Panc1 (cell line): ENCODE results near the gene CLDN34. TPM values are rescaled to one million over a fixed set of nuclear protein-coding genes. Genes with fewer than 3 reads are reported as not detected.

Experiments
- ATAC-seq: fragments of 200-7000 bp; cut with Tn5 transposase; 2 replicates; pipeline ENCODE4 v1.9.1; 2020; ENCODE audit warnings: mild to moderate bottlenecking, moderate library complexity
- BruUV-seq: library from RNA; stranded (reverse); fragments of 400-500 nt; replicated peaks from 2 replicates; lab custom pipeline; 2021; lab: Mats Ljungman, UMichigan
- CTCF ChIA-PET: fragments of 300-600 bp; sonication (Branson Sonifier 250); formaldehyde crosslinking; loops from one replicate; lab custom pipeline; 2022; ENCODE audit warnings: antibody characterized with exemption; lab: Charles Lee
- POLR2A ChIA-PET: fragments of 300-600 bp; sonication (Branson Sonifier 250); formaldehyde crosslinking; loops from one replicate; lab custom pipeline; 2022; ENCODE audit warnings: antibody characterized with exemption; lab: Charles Lee
- DNase-seq: peaks from one replicate; pipeline ENCODE4 v3.0.0-alpha.2; 2010; ENCODE audit warnings: low read depth, low spot score
- H3K27ac ChIP-seq: 2 replicates; pipeline ENCODE4 v1.5.1; 2011; ENCODE audit warnings: mild to moderate bottlenecking, low read length, inconsistent platforms
- H3K27me3 ChIP-seq: fragments of 200-500 bp; sonication (Bioruptor generic); 2 replicates; pipeline ENCODE4 v1.6.0; 2014; ENCODE audit warnings: low read length, inconsistent platforms; ENCODE audit not compliant: control insufficient read depth, insufficient read depth
- H3K36me3 ChIP-seq: fragments of 200-500 bp; sonication (Bioruptor generic); 2 replicates; pipeline ENCODE4 v1.5.1; 2014; ENCODE audit warnings: inconsistent platforms, mild to moderate bottlenecking, low read length, moderate library complexity; ENCODE audit not compliant: control insufficient read depth, insufficient read depth
- H3K4me1 ChIP-seq: 2 replicates; pipeline ENCODE4 v1.5.1; 2011; ENCODE audit warnings: inconsistent platforms, mild to moderate bottlenecking, low read length, moderate library complexity; ENCODE audit not compliant: control insufficient read depth, insufficient read depth
- H3K4me3 ChIP-seq, 2 experiments: 2 replicates each; pipeline ENCODE4 v1.5.1; 2011 to 2012; ENCODE audit warnings: low read depth in 2 of 2, low read length in 2 of 2, mild to moderate bottlenecking in 2 of 2, inconsistent platforms in 1 of 2, moderate library complexity in 1 of 2
- H3K9me3 ChIP-seq: fragments of 200-500 bp; sonication (Bioruptor generic); 2 replicates; pipeline ENCODE4 v1.5.1; 2014; ENCODE audit warnings: low read depth, mild to moderate bottlenecking, inconsistent platforms, low read length, moderate library complexity; ENCODE audit not compliant: control insufficient read depth, insufficient read depth
- CTCF ChIP-seq: fragments of 450-650 bp; IDR thresholded peaks from 2 replicates; pipeline ENCODE4 v1.5.1; 2017; ENCODE audit warnings: mild to moderate bottlenecking
- POLR2AphosphoS5 ChIP-seq: IDR thresholded peaks from 2 replicates; pipeline ENCODE4 v1.6.1; 2012; ENCODE audit warnings: mild to moderate bottlenecking, low read depth, low read length, moderate library complexity
- SIN3A ChIP-seq: IDR thresholded peaks from 2 replicates; pipeline ENCODE4 v1.6.1; 2012; ENCODE audit warnings: low read depth, mild to moderate bottlenecking, low read length, moderate library complexity, borderline replicate concordance; ENCODE audit not compliant: insufficient read depth
- TCF7L2 ChIP-seq: IDR thresholded peaks from 2 replicates; pipeline ENCODE4 v1.6.1; 2011; ENCODE audit warnings: mild to moderate bottlenecking, low read depth, low read length, inconsistent platforms
- in situ Hi-C: cut with HindIII; loops from 2 replicates; pipeline ENCODE4 v1.10.0; 2016; ENCODE audit warnings: low sequenced_read_pairs, low pct_unique_long_range_greater_than_20kb
- intact Hi-C: fragments of 100-400 bp; cut with micrococcal nuclease; formaldehyde crosslinking; loops from one replicate; pipeline ENCODE4 v1.10.0; 2022; ENCODE audit not compliant: unreplicated experiment
- total RNA-seq: library from RNA; stranded (reverse); gene quantifications from one replicate; pipeline ENCODE4 v1.2.1, GENCODE V29; 2021; ENCODE audit not compliant: unreplicated experiment
- TF ChIP-seq, protein P1 (sequence below), 2 experiments: IDR thresholded peaks; 2 replicates each; pipeline ENCODE4 v1.6.1; 2011 to 2012; ENCODE audit warnings: low read depth in 2 of 2, control low read depth in 1 of 2, low read length in 1 of 2, mild to moderate bottlenecking in 1 of 2, moderate library complexity in 1 of 2; ENCODE audit not compliant: insufficient read depth in 1 of 2

Gene CLDN34
- total RNA-seq, 1 experiment from 2014 or later = not detected

DNA sequence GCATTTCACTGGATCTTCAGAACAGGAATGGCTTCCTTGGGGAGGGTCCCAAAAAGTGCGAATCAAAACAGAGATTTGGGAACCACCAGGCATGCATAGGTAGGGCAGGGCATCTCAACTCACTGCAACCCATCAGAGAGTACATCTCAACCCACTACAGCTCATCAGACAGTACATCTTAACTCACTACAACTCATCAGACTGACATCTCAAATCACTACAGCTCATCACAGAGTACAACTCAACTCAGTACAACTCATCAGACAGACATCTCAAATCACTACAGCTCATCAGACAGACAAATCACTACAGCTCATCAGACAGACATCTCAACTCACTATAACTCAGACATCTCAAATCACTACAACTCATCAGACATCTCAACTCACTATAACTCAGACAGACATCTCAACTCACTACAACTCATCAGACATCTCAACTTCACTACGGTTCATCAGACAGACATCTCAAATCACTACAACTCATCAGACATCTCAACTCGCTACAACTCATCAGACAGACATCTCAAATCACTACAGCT lies 47.5 kb upstream of the CLDN34 start:
- Histone ChIP-seq H3K27me3 (no peaks in the 10 kb centered on the region), H3K27ac (no peak overlapping the region), H3K9me3 (no peaks in the 10 kb centered on the region), H3K36me3 (no peaks in the 10 kb centered on the region), H3K4me1 (no peaks in the 10 kb centered on the region), H3K4me3 (no peak overlapping the region)
- TF ChIP-seq SIN3A = no peak
- TF ChIP-seq, protein P1, sequence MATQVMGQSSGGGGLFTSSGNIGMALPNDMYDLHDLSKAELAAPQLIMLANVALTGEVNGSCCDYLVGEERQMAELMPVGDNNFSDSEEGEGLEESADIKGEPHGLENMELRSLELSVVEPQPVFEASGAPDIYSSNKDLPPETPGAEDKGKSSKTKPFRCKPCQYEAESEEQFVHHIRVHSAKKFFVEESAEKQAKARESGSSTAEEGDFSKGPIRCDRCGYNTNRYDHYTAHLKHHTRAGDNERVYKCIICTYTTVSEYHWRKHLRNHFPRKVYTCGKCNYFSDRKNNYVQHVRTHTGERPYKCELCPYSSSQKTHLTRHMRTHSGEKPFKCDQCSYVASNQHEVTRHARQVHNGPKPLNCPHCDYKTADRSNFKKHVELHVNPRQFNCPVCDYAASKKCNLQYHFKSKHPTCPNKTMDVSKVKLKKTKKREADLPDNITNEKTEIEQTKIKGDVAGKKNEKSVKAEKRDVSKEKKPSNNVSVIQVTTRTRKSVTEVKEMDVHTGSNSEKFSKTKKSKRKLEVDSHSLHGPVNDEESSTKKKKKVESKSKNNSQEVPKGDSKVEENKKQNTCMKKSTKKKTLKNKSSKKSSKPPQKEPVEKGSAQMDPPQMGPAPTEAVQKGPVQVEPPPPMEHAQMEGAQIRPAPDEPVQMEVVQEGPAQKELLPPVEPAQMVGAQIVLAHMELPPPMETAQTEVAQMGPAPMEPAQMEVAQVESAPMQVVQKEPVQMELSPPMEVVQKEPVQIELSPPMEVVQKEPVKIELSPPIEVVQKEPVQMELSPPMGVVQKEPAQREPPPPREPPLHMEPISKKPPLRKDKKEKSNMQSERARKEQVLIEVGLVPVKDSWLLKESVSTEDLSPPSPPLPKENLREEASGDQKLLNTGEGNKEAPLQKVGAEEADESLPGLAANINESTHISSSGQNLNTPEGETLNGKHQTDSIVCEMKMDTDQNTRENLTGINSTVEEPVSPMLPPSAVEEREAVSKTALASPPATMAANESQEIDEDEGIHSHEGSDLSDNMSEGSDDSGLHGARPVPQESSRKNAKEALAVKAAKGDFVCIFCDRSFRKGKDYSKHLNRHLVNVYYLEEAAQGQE (IDR thresholded peaks at IDR 0.05; ENCODE audit: insufficient read depth in 1 of 2, low read depth in 2 of 2, low read length in 1 of 2) = no peak
- TF ChIP-seq CTCF = no peak
- TF ChIP-seq POLR2AphosphoS5 = no peak
- no peak for TF ChIP-seq TCF7L2
- ChIA-PET POLR2A (no interaction called here), CTCF (no interaction called here)
- DNase-seq = no peak
- no peak for ATAC-seq
- BruUV-seq = no TSS peak
- intact Hi-C loops (no loop called here), in situ Hi-C loops (no loop called here)

DNA sequence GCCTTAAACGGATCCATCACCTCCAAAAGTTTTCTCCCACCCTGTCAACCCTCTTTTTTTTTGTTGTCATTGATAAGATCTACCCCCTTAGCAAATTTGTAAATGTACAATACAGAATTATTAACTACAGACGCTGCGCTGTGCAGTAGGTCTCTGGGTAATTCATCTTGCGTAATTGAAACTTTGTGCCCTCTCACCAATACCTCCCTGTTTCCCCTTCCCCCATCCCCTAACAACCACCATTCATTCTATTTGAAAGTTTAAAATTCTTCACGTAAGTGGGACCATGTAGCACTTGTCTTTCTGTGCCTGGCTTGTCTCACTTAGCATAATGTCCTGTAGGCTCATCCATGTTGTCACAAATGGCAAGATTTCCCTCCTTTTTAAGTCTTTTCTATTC lies 45.8 kb upstream of the CLDN34 start:
- TF ChIP-seq POLR2AphosphoS5 (no peak), SIN3A (no peak), CTCF (no peak), TCF7L2 (no peak)
- TF ChIP-seq, protein P1 (IDR thresholded peaks at IDR 0.05; ENCODE audit: insufficient read depth in 1 of 2, low read depth in 2 of 2, low read length in 1 of 2) = no peak
- in situ Hi-C loops = no loop called here
- ATAC-seq = no peak
- no peaks in the 10 kb centered on the region for H3K36me3 ChIP-seq
- intact Hi-C loops = no loop called here
- CTCF ChIA-PET = no interaction called here
- DNase-seq = no peak
- no TSS peak for BruUV-seq
- H3K4me1 ChIP-seq = no peaks in the 10 kb centered on the region
- H3K4me3 ChIP-seq = no peak overlapping the region
- no peaks in the 10 kb centered on the region for H3K27me3 ChIP-seq
- POLR2A ChIA-PET = no interaction called here
- no peak overlapping the region for H3K27ac ChIP-seq
- H3K9me3 ChIP-seq = no peaks in the 10 kb centered on the region
